Endodermal cell (in vitro differentiated cells): Measurements from ENCODE around the gene FBLN2. TPM values are rescaled to one million over a fixed set of nuclear protein-coding genes. Genes with fewer than 3 reads are reported as not detected.
A peak's percentile ranks its signal among the peaks of the same experiment; 100 is the strongest.

Source experiments
- DNase-seq: peaks from one replicate; pipeline ENCODE4 v3.0.0-alpha.2; 2017
- H3K27ac ChIP-seq: 2 replicates; pipeline ENCODE4 v1.5.1; 2013; ENCODE audit warnings: mild to moderate bottlenecking, low read depth, low read length, moderate library complexity
- H3K27me3 ChIP-seq: 2 replicates; pipeline ENCODE4 v1.6.1; 2013; ENCODE audit warnings: mild to moderate bottlenecking, low read length, moderate library complexity; ENCODE audit not compliant: insufficient read depth, control insufficient read depth, poor library complexity, severe bottlenecking
- H3K36me3 ChIP-seq: 2 replicates; pipeline ENCODE4 v1.7.0; 2013; ENCODE audit warnings: mild to moderate bottlenecking, low read length, moderate library complexity; ENCODE audit not compliant: control insufficient read depth, insufficient read depth
- H3K4me1 ChIP-seq: one replicate; pipeline ENCODE4 v1.7.0; 2013; ENCODE audit warnings: low read length; ENCODE audit not compliant: control insufficient read depth, insufficient read depth
- H3K4me3 ChIP-seq: 2 replicates; pipeline ENCODE4 v1.5.1; 2013; ENCODE audit warnings: mild to moderate bottlenecking, low read length, moderate library complexity
- H3K9ac ChIP-seq: 2 replicates; pipeline ENCODE4 v1.6.1; 2013; ENCODE audit warnings: mild to moderate bottlenecking, low read length, moderate library complexity; ENCODE audit not compliant: poor library complexity, severe bottlenecking; ENCODE audit errors: extremely low read depth
- H3K9me3 ChIP-seq: 2 replicates; pipeline ENCODE4 v1.6.1; 2013; ENCODE audit warnings: mild to moderate bottlenecking, low read length, moderate library complexity; ENCODE audit not compliant: control insufficient read depth
- H3K27ac Mint-ChIP-seq: 2 replicates; pipeline ENCODE4 v1.8.0; 2020; ENCODE audit warnings: mixed read lengths
- H3K27me3 Mint-ChIP-seq: 2 replicates; pipeline ENCODE4 v1.8.0; 2021; ENCODE audit warnings: mild to moderate bottlenecking, mixed read lengths; ENCODE audit not compliant: insufficient read depth
- H3K36me3 Mint-ChIP-seq: 2 replicates; pipeline ENCODE4 v1.8.0; 2020; ENCODE audit warnings: low read depth, mixed read lengths
- H3K4me1 Mint-ChIP-seq: 2 replicates; pipeline ENCODE4 v1.8.0; 2020; ENCODE audit warnings: mixed read lengths
- H3K4me3 Mint-ChIP-seq: 2 replicates; pipeline ENCODE4 v1.8.0; 2020; ENCODE audit warnings: mild to moderate bottlenecking, moderate library complexity, mixed read lengths
- H3K9me3 Mint-ChIP-seq: 2 replicates; pipeline ENCODE4 v1.8.0; 2020; ENCODE audit warnings: mild to moderate bottlenecking, mixed read lengths
- CTCF ChIP-seq: fragments of 200-600 bp; sonication (generic); conservative IDR thresholded peaks from 2 replicates; pipeline ENCODE4 v1.5.0; 2021; ENCODE audit warnings: antibody characterized with exemption, mild to moderate bottlenecking
- WGBS, 2 experiments: methylation state at CpG; one replicate each; pipeline versions ENCODE4 v1.1.5 to v1.1.7; 2013; ENCODE audit warnings: missing lambda C conversion rate in 2 of 2, mixed read lengths in 1 of 2; ENCODE audit not compliant: insufficient coverage in 1 of 2, insufficient read length in 1 of 2; 5-methylcytosine and 5-hydroxymethylcytosine counted together
- total RNA-seq, 2 donors: library from RNA; stranded (reverse); fragmentation: NEBNext Ultra II Directional in 1 of 2; extraction: Animal tissue kit (Norgen Biotek cat#: 25700) in 1 of 2; gene quantifications; 2 replicates in 1 of 2; 3 replicates in 1 of 2; pipeline ENCODE4 v1.2.1, GENCODE V29; 2021

Gene FBLN2
- total RNA-seq, 2 donors from 2014 or later = 86.1 to 136 TPM

- no peak for DNase-seq
- no peaks in the 10 kb centered on the region for H3K36me3 ChIP-seq
- H3K27me3 Mint-ChIP-seq = peaks cover 7% of the 10 kb centered on the region
- no peaks in the 10 kb centered on the region for H3K9me3 Mint-ChIP-seq
- H3K27me3 ChIP-seq = no peaks in the 10 kb centered on the region
- WGBS, 2 experiments = 54 to 65% methylated on average over 4 to 5 of the region's 5 CpGs
- no peak overlapping the region for H3K27ac Mint-ChIP-seq
- TF ChIP-seq CTCF = no peak
- peaks cover 4% of the 10 kb centered on the region for H3K4me1 ChIP-seq
- no peak overlapping the region for H3K4me3 ChIP-seq
- no peaks in the 10 kb centered on the region for H3K9me3 ChIP-seq
- H3K36me3 Mint-ChIP-seq = no peaks in the 10 kb centered on the region
- H3K4me1 Mint-ChIP-seq = peaks cover 4% of the 10 kb centered on the region
- H3K9ac ChIP-seq = no peak overlapping the region
- H3K27ac ChIP-seq = peak overlapping the region; percentile 66
- H3K4me3 Mint-ChIP-seq = no peak overlapping the region
These were observed 138.6 kb downstream of the FBLN2 start for GRCh38 chr3:13687517-13687943.

Other genes starting within 250 kb of the FBLN2 start
- 10 to 100 TPM; 43.0 to 62.3 TPM for gene NUP210, start 128.8 kb upstream of the FBLN2 start, total RNA-seq
- gene HDAC11, start 68.8 kb upstream of the FBLN2 start, total RNA-seq = 10 to 100 TPM; 17.0 to 17.1 TPM